ENCODE data around the gene CD79A. TPM values are rescaled to one million over a fixed set of nuclear protein-coding genes. Genes with fewer than 3 reads are reported as not detected.
"Not testable (repeated sequence)": the region's sequence is repeated elsewhere in the genome, so short reads cannot be mapped to it uniquely, and the experiment has no call there.

CD79A gene
- total and polyA plus RNA-seq, 2 donors (not counting 1 experiment from before 2014, with no cell fraction given): 0.07 to 0.17 TPM

DNA sequence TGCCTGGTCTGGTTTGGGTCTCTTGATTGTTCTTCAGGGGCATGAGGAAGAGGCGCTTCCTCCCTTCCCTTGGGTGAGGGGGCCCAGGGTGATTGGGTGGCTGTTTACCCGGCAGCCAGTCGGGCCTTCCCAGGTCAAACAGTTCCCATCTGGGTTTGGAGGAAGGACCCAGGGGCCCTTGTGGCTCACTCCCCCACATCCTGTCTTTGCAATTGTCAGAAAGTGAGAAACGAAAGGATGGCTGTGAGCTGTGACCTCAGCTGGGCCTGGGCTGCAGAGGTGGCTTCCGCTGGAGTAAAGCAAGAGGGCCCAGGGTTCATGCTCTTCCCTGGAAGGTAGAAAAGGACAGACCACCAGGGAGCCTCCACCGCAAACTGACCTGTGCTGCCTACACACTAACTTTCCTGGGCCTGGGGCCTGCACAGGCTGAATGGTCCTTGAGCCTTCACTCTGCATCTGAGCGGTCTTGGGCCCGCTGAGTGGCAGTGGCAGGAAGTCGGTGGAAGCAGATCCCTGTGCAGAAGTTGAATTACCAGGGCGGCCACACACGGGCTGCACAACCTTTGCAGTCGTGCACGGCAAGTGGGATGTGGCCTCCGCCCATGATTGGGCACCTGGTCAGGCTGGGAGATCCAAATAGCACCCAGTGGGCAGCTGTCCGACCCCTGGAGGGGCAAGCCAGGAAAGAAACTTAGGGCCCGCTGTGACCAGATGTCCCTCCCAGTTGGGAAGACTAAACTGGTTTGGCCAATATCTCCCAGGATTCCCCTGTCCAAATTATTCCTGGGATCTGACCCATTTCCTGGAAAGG lies 5.3 kb upstream of the CD79A start:
- Histone ChIP-seq H3K9me3 (ENCODE audit: control insufficient read depth, insufficient read depth, low read depth, low read length) (no peaks in the 10 kb centered on the region), H3K27ac (ENCODE audit: insufficient read depth, low read length) (no peak overlapping the region), H2AFZ (ENCODE audit: low read length) (no peak overlapping the region), H3K4me2 (ENCODE audit: extremely low read depth, insufficient read depth, low read length) (no peak overlapping the region), H3K79me2 (ENCODE audit: control insufficient read depth, insufficient read depth, low read length) (peaks cover 13% of the 10 kb centered on the region), H3K9ac (ENCODE audit: insufficient read depth, low read length) (no peak overlapping the region), H4K20me1 (ENCODE audit: control insufficient read depth, extremely low read depth, insufficient read depth, low read length) (peaks cover 3% of the 10 kb centered on the region), H3K27me3 (ENCODE audit: control insufficient read depth, insufficient read depth, low read length) (no peaks in the 10 kb centered on the region), H3K4me1 (ENCODE audit: control insufficient read depth, extremely low read depth, insufficient read depth, low read length) (no peaks in the 10 kb centered on the region), H3K4me3 (replicated peaks in 1 of 4; ENCODE audit: control extremely low read depth in 1 of 4, insufficient read depth in 1 of 4, low read depth in 3 of 4, low read length in 4 of 4) (no peak overlapping the region), H3K36me3 (ENCODE audit: control insufficient read depth, insufficient read depth, low read length) (peaks cover 24% of the 10 kb centered on the region)
- DNase-seq (ENCODE audit: low read depth in 2 of 2): no peak
- TF ChIP-seq, protein P1, sequence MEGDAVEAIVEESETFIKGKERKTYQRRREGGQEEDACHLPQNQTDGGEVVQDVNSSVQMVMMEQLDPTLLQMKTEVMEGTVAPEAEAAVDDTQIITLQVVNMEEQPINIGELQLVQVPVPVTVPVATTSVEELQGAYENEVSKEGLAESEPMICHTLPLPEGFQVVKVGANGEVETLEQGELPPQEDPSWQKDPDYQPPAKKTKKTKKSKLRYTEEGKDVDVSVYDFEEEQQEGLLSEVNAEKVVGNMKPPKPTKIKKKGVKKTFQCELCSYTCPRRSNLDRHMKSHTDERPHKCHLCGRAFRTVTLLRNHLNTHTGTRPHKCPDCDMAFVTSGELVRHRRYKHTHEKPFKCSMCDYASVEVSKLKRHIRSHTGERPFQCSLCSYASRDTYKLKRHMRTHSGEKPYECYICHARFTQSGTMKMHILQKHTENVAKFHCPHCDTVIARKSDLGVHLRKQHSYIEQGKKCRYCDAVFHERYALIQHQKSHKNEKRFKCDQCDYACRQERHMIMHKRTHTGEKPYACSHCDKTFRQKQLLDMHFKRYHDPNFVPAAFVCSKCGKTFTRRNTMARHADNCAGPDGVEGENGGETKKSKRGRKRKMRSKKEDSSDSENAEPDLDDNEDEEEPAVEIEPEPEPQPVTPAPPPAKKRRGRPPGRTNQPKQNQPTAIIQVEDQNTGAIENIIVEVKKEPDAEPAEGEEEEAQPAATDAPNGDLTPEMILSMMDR (conservative IDR thresholded peaks at IDR 0.05 in 1 of 2, IDR thresholded peaks at IDR 0.05 in 1 of 2; ENCODE audit: low read depth in 1 of 2, low read length in 2 of 2): no peak
- TF ChIP-seq EZH2 (IDR thresholded peaks at IDR 0.05; ENCODE audit: low read length, missing control alignments): no peak

DNA sequence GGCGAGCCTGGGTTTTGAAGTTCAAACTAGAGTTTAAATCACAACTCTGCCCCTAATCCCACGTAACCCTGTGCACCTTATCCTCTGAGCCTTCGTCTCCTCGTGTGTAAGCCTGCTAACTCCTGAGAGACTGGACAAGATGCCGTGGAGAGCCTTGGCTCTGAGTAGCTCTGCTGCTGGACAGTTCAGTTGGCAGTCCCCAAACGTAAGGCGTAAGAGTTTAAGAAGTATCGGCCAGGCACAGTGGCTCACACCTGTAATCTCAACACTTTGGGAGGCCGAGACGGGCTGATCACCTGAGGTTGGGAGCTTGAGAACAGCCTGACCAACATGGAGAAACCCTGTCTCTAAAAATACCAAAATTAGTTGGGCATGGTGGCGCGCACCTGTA lies 4.7 kb upstream of the CD79A start:
- H3K27me3 ChIP-seq (ENCODE audit: control insufficient read depth, insufficient read depth, low read length): no peaks in the 10 kb centered on the region
- H3K9me3 ChIP-seq (ENCODE audit: control insufficient read depth, insufficient read depth, low read depth, low read length): no peaks in the 10 kb centered on the region
- peaks cover 8% of the 10 kb centered on the region for H3K79me2 ChIP-seq (ENCODE audit: control insufficient read depth, insufficient read depth, low read length)
- no peak for TF ChIP-seq EZH2 (IDR thresholded peaks at IDR 0.05; ENCODE audit: low read length, missing control alignments)
- TF ChIP-seq, protein P1 (conservative IDR thresholded peaks at IDR 0.05 in 1 of 2, IDR thresholded peaks at IDR 0.05 in 1 of 2; ENCODE audit: low read depth in 1 of 2, low read length in 2 of 2): no peak
- no peaks in the 10 kb centered on the region for H3K4me1 ChIP-seq (ENCODE audit: control insufficient read depth, extremely low read depth, insufficient read depth, low read length)
- H3K36me3 ChIP-seq (ENCODE audit: control insufficient read depth, insufficient read depth, low read length): peaks cover 24% of the 10 kb centered on the region
- H3K27ac ChIP-seq (ENCODE audit: insufficient read depth, low read length): no peak overlapping the region
- no peak overlapping the region for H3K4me2 ChIP-seq (ENCODE audit: extremely low read depth, insufficient read depth, low read length)
- no peak overlapping the region for H2AFZ ChIP-seq (ENCODE audit: low read length)
- H3K9ac ChIP-seq (ENCODE audit: insufficient read depth, low read length): no peak overlapping the region
- peak in 1 of 2 donors; percentile 15 for DNase-seq (ENCODE audit: low read depth in 2 of 2)
- no peak overlapping the region for H3K4me3 ChIP-seq (replicated peaks in 1 of 4; ENCODE audit: control extremely low read depth in 1 of 4, insufficient read depth in 1 of 4, low read depth in 3 of 4, low read length in 4 of 4)
- H4K20me1 ChIP-seq (ENCODE audit: control insufficient read depth, extremely low read depth, insufficient read depth, low read length): peaks cover 3% of the 10 kb centered on the region

DNA sequence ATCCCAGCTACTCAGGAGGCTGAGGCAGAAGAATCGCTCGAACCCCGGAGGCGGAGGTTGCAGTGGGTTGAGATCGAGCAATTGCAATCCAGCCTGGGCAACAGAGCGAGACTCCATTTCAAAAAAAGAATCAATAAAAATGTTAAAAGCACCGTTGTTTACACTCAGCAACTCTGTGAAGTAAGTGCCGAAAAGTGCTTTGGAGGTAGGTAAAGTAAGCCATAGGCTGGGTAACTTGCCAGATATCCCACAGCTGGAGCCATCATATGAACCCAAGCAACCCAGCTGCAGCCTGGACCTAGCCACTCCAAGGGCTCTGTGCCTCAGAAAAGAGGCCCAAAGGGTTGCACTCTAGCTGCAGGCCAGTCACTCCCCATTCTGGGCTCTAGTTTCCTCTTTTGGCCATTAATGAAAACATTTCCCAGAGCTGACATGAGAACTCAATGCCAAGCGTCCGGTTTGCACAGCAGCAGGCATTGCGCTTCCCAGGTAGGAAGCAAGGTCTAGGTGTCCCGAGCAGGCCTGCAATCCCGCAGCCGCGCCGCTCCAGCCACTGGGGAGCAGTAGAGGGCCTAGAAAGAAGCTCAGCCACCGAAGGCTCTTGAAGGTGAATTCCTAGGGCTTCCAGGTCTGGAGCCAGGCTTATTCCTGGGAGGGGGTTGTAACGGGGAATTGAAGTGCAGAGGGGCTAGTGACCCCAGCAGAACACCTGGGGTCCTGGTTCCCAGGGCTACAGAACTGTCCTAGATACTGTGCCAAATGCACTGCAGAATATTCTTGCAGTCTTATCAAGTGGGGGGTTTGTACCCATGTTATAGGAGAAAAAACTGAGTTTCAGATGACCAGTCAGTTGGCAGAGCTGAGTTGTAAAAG lies 4.1 kb upstream of the CD79A start:
- no peak overlapping the region for H3K4me3 ChIP-seq (replicated peaks in 1 of 4; ENCODE audit: control extremely low read depth in 1 of 4, insufficient read depth in 1 of 4, low read depth in 3 of 4, low read length in 4 of 4)
- peaks cover 5% of the 10 kb centered on the region for H3K79me2 ChIP-seq (ENCODE audit: control insufficient read depth, insufficient read depth, low read length)
- no peaks in the 10 kb centered on the region for H3K9me3 ChIP-seq (ENCODE audit: control insufficient read depth, insufficient read depth, low read depth, low read length)
- H2AFZ ChIP-seq (ENCODE audit: low read length): no peak overlapping the region
- no peak overlapping the region for H3K4me2 ChIP-seq (ENCODE audit: extremely low read depth, insufficient read depth, low read length)
- H3K4me1 ChIP-seq (ENCODE audit: control insufficient read depth, extremely low read depth, insufficient read depth, low read length): no peaks in the 10 kb centered on the region
- peaks cover 4% of the 10 kb centered on the region for H3K27me3 ChIP-seq (ENCODE audit: control insufficient read depth, insufficient read depth, low read length)
- peaks cover 3% of the 10 kb centered on the region for H4K20me1 ChIP-seq (ENCODE audit: control insufficient read depth, extremely low read depth, insufficient read depth, low read length)
- no peak overlapping the region for H3K9ac ChIP-seq (ENCODE audit: insufficient read depth, low read length)
- peaks cover 22% of the 10 kb centered on the region for H3K36me3 ChIP-seq (ENCODE audit: control insufficient read depth, insufficient read depth, low read length)
- H3K27ac ChIP-seq (ENCODE audit: insufficient read depth, low read length): no peak overlapping the region
- peak; percentile 58 to 60 for DNase-seq (ENCODE audit: low read depth in 2 of 2)
- no peak for TF ChIP-seq EZH2 (IDR thresholded peaks at IDR 0.05; ENCODE audit: low read length, missing control alignments)
- TF ChIP-seq, protein P1 (conservative IDR thresholded peaks at IDR 0.05 in 1 of 2, IDR thresholded peaks at IDR 0.05 in 1 of 2; ENCODE audit: low read depth in 1 of 2, low read length in 2 of 2): peak; percentile 61 to 73

DNA sequence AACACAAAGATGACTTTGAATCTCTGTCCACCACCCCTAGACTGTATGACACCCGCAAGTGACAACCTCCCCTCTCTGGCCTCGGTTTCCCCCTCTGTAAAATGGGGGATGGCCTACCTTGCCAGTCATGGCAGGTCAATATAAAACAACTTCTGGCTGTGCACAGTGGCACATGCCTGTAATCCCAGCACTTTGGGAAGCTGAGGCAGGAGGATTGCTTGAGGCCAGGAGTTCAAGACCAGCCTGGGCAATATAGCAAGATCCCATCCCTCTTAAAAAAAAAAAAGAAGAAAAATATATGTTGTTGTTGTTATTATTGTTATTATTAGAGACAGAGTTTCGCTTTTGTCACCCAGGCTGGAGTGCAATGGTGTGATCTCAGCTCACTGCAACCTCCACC lies 1.1 kb upstream of the CD79A start:
- H3K4me3 ChIP-seq (replicated peaks in 1 of 4; ENCODE audit: control extremely low read depth in 1 of 4, insufficient read depth in 1 of 4, low read depth in 3 of 4, low read length in 4 of 4); DNase-seq (ENCODE audit: low read depth in 2 of 2); H3K27me3 ChIP-seq (ENCODE audit: control insufficient read depth, insufficient read depth, low read length); H3K4me1 ChIP-seq (ENCODE audit: control insufficient read depth, extremely low read depth, insufficient read depth, low read length); H4K20me1 ChIP-seq (ENCODE audit: control insufficient read depth, extremely low read depth, insufficient read depth, low read length); H3K4me2 ChIP-seq (ENCODE audit: extremely low read depth, insufficient read depth, low read length); H2AFZ ChIP-seq (ENCODE audit: low read length); H3K27ac ChIP-seq (ENCODE audit: insufficient read depth, low read length); H3K79me2 ChIP-seq (ENCODE audit: control insufficient read depth, insufficient read depth, low read length); H3K36me3 ChIP-seq (ENCODE audit: control insufficient read depth, insufficient read depth, low read length); H3K9me3 ChIP-seq (ENCODE audit: control insufficient read depth, insufficient read depth, low read depth, low read length); H3K9ac ChIP-seq (ENCODE audit: insufficient read depth, low read length): not testable (repeated sequence)
